Esophagus muscularis mucosa (tissue), 2 donors: Measurements from ENCODE around the gene SHMT2.

ENCODE experiments used
- POLR2A ChIP-seq: fragments of 450-650 bp; IDR thresholded peaks from one replicate; pipeline ENCODE4 v1.6.1; 2017; ENCODE audit warnings: antibody characterized with exemption, moderate library complexity, mild to moderate bottlenecking, low read depth
- POLR2AphosphoS5 ChIP-seq, 2 donors: sonication (generic); formaldehyde crosslinking; IDR thresholded peaks; one replicate each; pipeline ENCODE4 v1.6.1; 2017; ENCODE audit warnings: antibody characterized with exemption in 2 of 2

DNA sequence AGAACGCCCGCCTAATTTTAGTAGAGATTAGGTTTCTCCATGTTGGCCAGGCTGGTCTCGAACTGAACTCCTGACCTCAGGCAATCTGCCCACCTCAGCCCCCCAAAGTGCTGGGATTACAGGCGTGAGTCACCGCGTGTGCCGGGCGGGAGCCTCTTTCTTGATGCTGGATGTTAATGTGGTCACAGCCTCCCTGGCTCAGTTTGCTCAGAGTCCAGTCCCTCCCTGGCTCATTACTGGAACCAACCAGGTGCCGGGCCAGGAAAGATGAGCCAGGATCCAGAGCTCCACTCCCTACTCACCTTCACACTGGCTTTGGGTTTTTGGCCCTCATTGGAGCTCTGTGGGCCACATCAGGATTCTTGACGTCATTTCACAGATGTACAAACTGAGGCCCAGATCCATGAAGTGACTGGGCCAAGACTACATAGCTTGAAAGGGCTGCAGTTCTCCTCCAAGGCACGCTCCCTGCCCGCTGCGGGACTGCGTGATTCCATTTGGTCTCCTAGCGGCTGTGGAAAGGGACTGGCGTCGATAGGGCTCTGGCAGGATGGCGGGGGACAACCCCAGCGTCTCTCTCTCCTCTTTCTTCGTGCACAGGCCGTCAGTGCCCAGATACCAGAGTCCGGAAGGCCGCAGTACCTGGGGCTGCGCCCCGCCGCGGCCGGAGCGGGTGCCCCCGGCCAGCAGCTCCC, 5.1 kb upstream of the SHMT2 start:
- TF ChIP-seq POLR2A (no peak), POLR2AphosphoS5 (IDR thresholded peaks at IDR 0.05) (no peak)
